HCT116 (cell line): ENCODE measurements around the gene TMSB10. TPM values are rescaled to one million over a fixed set of nuclear protein-coding genes. Genes with fewer than 3 reads are reported as not detected.

Source experiments
- CTCF ChIP-seq, 3 experiments: fragments of 200-600 bp in 1 of 3; sonication (generic) in 1 of 3; IDR thresholded peaks in 2 of 3; conservative IDR thresholded peaks in 1 of 3; 2 replicates each; pipeline ENCODE4 v1.5.1; 2012 to 2017; ENCODE audit warnings: low read depth in 2 of 3, low read length in 2 of 3, antibody characterized with exemption in 1 of 3, borderline replicate concordance in 1 of 3, control low read depth in 1 of 3, mild to moderate bottlenecking in 1 of 3, mixed read lengths in 1 of 3, mixed run types in 1 of 3, moderate library complexity in 1 of 3; ENCODE audit not compliant: insufficient read depth in 1 of 3
- EGR1 ChIP-seq: IDR thresholded peaks from 2 replicates; pipeline ENCODE4 v1.6.1; 2012; ENCODE audit warnings: low read depth
- ELF1 ChIP-seq: IDR thresholded peaks from 2 replicates; pipeline ENCODE4 v1.6.1; 2012; ENCODE audit warnings: low read depth, borderline replicate concordance
- EZH2phosphoT487 ChIP-seq: fragments of 200-600 bp; IDR thresholded peaks from 2 replicates; pipeline ENCODE4 v1.6.1; 2018; ENCODE audit warnings: antibody characterized with exemption, borderline replicate concordance
- FOSL1 ChIP-seq: IDR thresholded peaks from 2 replicates; pipeline ENCODE4 v1.6.1; 2012; ENCODE audit warnings: low read depth
- POLR2A ChIP-seq: IDR thresholded peaks from 2 replicates; pipeline ENCODE4 v1.7.0; 2011; ENCODE audit warnings: borderline replicate concordance; ENCODE audit not compliant: insufficient read depth, insufficient read length; ENCODE audit errors: extremely low read depth
- REST ChIP-seq: IDR thresholded peaks from 2 replicates; pipeline ENCODE4 v1.6.1; 2012; ENCODE audit warnings: low read depth
- SRF ChIP-seq: IDR thresholded peaks from 2 replicates; pipeline ENCODE4 v1.6.1; 2012; ENCODE audit warnings: low read depth
- total RNA-seq: library from RNA; stranded (reverse); gene quantifications from one replicate; pipeline ENCODE4 v1.2.1, GENCODE V29; 2021; ENCODE audit not compliant: unreplicated experiment

TMSB10 gene
- total RNA-seq, 1 experiment from 2014 or later: 2,677 TPM

- TF ChIP-seq REST: no peak
- no peak for TF ChIP-seq ELF1
- no peak for TF ChIP-seq EZH2phosphoT487
- no peak for TF ChIP-seq POLR2A
- TF ChIP-seq CTCF (IDR thresholded peaks at IDR 0.05 in 2 of 3, conservative IDR thresholded peaks at IDR 0.05 in 1 of 3; ENCODE audit: borderline replicate concordance in 1 of 3, insufficient read depth in 1 of 3, low read depth in 2 of 3, low read length in 2 of 3): no peak
- no peak for TF ChIP-seq FOSL1
- no peak for TF ChIP-seq EGR1
- TF ChIP-seq SRF: no peak
Measured at GRCh38 chr2:84880395-84880644, 25.1 kb upstream of the TMSB10 start (continued).
